ENCODE data around the gene GPC6. TPM values are rescaled to one million over a fixed set of nuclear protein-coding genes. Genes with fewer than 3 reads are reported as not detected.

The GPC6 gene
- total and polyA plus RNA-seq, 2 experiments from 2014 or later: 14.4 to 20.8 TPM

DNA sequence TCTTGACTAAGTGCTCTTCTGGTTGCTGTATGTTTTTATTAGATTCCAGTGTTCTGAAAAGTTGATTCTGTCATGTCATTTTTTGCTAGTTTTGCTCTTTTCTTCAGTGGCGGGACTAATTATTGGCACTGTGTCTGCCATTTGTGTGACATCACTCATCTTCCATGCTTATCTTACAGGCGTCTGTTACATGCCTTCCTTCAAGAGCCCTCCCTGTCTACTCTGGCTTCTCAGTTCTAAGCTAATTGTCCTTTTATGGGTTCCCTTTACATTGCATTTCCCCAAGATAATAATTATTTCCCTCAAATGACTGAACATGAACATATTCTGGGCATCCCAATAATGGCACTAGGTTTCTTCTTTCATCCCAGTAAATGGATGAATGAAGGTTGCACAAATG is 793.8 kb downstream of the GPC6 start:
- no peak for DNase-seq
- no peak overlapping the region for H2AFZ ChIP-seq
- peaks cover 9% of the 10 kb centered on the region for H3K9me2 ChIP-seq (ENCODE audit: insufficient read depth)
- no peaks in the 10 kb centered on the region for H3K79me2 ChIP-seq (ENCODE audit: insufficient read depth)
- H3K4me1 ChIP-seq (ENCODE audit: insufficient read depth): peaks cover 12% of the 10 kb centered on the region
- in situ Hi-C loops (cut with MboI): no loop called here
- no peak overlapping the region for H3K4me2 ChIP-seq (ENCODE audit: unreplicated experiment)
- H3K4me3 ChIP-seq: no peak overlapping the region
- no peaks in the 10 kb centered on the region for H3F3A ChIP-seq (ENCODE audit: insufficient read depth)
- H4K20me1 ChIP-seq (ENCODE audit: insufficient read depth): no peaks in the 10 kb centered on the region
- no peak overlapping the region for H3K27ac ChIP-seq
- TF ChIP-seq EZH2phosphoT487 (IDR thresholded peaks at IDR 0.05; ENCODE audit: insufficient read depth, low read depth) (no peak), EZH2 (IDR thresholded peaks at IDR 0.05; ENCODE audit: insufficient read depth, poor library complexity, severe bottlenecking) (no peak)
- no peak overlapping the region for H3K9ac ChIP-seq
- 81 to 88% methylated on average over 2 of the region's 2 CpGs for WGBS, 2 experiments (ENCODE audit: low coverage in 1 of 2, low lambda C conversion rate in 2 of 2, missing lambda C conversion rate in 2 of 2)
- H3K36me3 ChIP-seq (ENCODE audit: low read depth): no peaks in the 10 kb centered on the region
- H3K9me3 ChIP-seq (ENCODE audit: low read depth): no peaks in the 10 kb centered on the region
- no peaks in the 10 kb centered on the region for H3K27me3 ChIP-seq (replicated peaks; ENCODE audit: insufficient read depth)

DNA sequence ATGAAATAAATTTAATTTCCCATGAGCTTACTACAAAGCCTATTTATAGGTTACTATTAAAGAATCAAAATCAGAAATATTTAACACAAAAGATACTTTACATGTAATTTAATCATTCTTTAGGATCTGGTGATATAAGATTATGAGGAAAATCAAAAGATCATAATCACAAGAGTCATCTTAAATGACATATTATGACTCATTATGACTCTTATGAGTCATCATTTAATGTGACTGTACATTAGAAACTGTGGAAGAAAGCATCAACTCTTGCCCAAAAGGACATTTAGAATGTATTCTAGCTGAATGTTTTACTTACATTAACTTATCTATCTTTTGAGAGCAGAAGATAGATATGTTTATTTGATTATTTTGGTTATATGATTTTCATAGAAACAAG is 794.2 kb downstream of the GPC6 start:
- Histone ChIP-seq H3F3A (ENCODE audit: insufficient read depth) (no peaks in the 10 kb centered on the region), H3K9me2 (ENCODE audit: insufficient read depth) (peaks cover 9% of the 10 kb centered on the region), H3K79me2 (ENCODE audit: insufficient read depth) (no peaks in the 10 kb centered on the region), H3K9me3 (ENCODE audit: low read depth) (no peaks in the 10 kb centered on the region), H3K27ac (no peak overlapping the region), H3K4me1 (ENCODE audit: insufficient read depth) (peaks cover 12% of the 10 kb centered on the region), H3K9ac (no peak overlapping the region), H3K36me3 (ENCODE audit: low read depth) (no peaks in the 10 kb centered on the region), H3K27me3 (replicated peaks; ENCODE audit: insufficient read depth) (no peaks in the 10 kb centered on the region), H3K4me3 (no peak overlapping the region), H3K4me2 (ENCODE audit: unreplicated experiment) (no peak overlapping the region), H2AFZ (no peak overlapping the region), H4K20me1 (ENCODE audit: insufficient read depth) (no peaks in the 10 kb centered on the region)
- in situ Hi-C loops (cut with MboI): no loop called here
- TF ChIP-seq EZH2phosphoT487 (IDR thresholded peaks at IDR 0.05; ENCODE audit: insufficient read depth, low read depth) (no peak), EZH2 (IDR thresholded peaks at IDR 0.05; ENCODE audit: insufficient read depth, poor library complexity, severe bottlenecking) (no peak)
- peak; percentile 65 for DNase-seq

DNA sequence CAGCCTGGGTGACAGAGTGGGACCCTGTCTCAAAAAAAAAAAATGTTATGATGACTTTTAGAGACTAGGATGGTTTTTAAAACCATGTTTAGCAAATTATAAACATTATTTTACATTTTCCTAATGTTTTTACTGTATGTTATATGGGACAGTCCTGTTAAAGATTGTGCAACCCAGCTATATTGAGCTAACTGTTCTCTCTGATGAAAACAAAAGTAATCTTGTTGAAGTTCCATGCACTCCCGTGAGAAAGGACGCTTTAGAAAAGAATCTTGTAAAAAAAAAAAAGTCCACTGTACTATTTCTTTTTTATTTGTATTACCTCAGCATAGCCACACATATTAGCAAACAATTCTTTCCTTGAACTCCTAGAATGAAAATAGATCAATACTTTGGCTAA is 801.6 kb downstream of the GPC6 start:
- Histone ChIP-seq H2AFZ (no peak overlapping the region), H3K4me2 (ENCODE audit: unreplicated experiment) (no peak overlapping the region), H4K20me1 (ENCODE audit: insufficient read depth) (no peaks in the 10 kb centered on the region), H3K9me2 (ENCODE audit: insufficient read depth) (no peaks in the 10 kb centered on the region; the same call in 1 of the 2 replicates), H3K4me3 (no peak overlapping the region), H3K9ac (no peak overlapping the region), H3K79me2 (ENCODE audit: insufficient read depth) (no peaks in the 10 kb centered on the region), H3K27me3 (replicated peaks; ENCODE audit: insufficient read depth) (no peaks in the 10 kb centered on the region), H3K9me3 (ENCODE audit: low read depth) (no peaks in the 10 kb centered on the region), H3K4me1 (ENCODE audit: insufficient read depth) (no peaks in the 10 kb centered on the region), H3K27ac (no peak overlapping the region), H3F3A (ENCODE audit: insufficient read depth) (no peaks in the 10 kb centered on the region), H3K36me3 (ENCODE audit: low read depth) (no peaks in the 10 kb centered on the region)
- in situ Hi-C loops (cut with MboI): no loop called here
- DNase-seq: no peak
- TF ChIP-seq EZH2phosphoT487 (IDR thresholded peaks at IDR 0.05; ENCODE audit: insufficient read depth, low read depth) (no peak), EZH2 (IDR thresholded peaks at IDR 0.05; ENCODE audit: insufficient read depth, poor library complexity, severe bottlenecking) (no peak)
- WGBS, 2 experiments (ENCODE audit: low coverage in 1 of 2, low lambda C conversion rate in 2 of 2, missing lambda C conversion rate in 2 of 2): 83 to 92% methylated on average over 2 of the region's 2 CpGs

DNA sequence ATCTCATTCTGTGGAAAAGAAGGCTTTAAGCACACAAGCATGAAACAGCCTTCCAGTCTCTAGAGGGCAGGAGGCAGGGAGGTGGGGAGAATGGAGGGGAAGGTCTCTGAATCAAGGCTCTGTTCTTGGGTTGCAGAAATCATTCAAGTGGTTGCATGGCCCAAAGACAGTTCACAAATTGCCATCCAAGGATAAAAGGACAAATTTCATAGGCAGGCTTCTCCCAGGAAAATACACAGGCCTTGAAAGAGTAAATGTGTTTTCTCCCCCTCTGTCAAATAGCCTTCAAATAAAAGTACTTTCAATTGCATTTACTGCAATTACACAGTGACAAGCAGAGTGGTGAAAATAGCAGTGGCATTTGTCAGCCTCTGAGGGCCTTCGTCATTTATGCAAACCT is 802.0 kb downstream of the GPC6 start:
- Histone ChIP-seq H3K9me3 (ENCODE audit: low read depth) (no peaks in the 10 kb centered on the region), H3K27ac (no peak overlapping the region), H3K27me3 (replicated peaks; ENCODE audit: insufficient read depth) (no peaks in the 10 kb centered on the region), H3F3A (ENCODE audit: insufficient read depth) (no peaks in the 10 kb centered on the region), H2AFZ (no peak overlapping the region), H3K4me2 (ENCODE audit: unreplicated experiment) (no peak overlapping the region), H3K9ac (no peak overlapping the region), H3K9me2 (ENCODE audit: insufficient read depth) (no peaks in the 10 kb centered on the region; the same call in 1 of the 2 replicates), H3K36me3 (ENCODE audit: low read depth) (no peaks in the 10 kb centered on the region), H4K20me1 (ENCODE audit: insufficient read depth) (no peaks in the 10 kb centered on the region), H3K4me3 (no peak overlapping the region), H3K4me1 (ENCODE audit: insufficient read depth) (no peaks in the 10 kb centered on the region), H3K79me2 (ENCODE audit: insufficient read depth) (no peaks in the 10 kb centered on the region)
- no peak for TF ChIP-seq EZH2 (IDR thresholded peaks at IDR 0.05; ENCODE audit: insufficient read depth, poor library complexity, severe bottlenecking)
- TF ChIP-seq EZH2phosphoT487 (IDR thresholded peaks at IDR 0.05; ENCODE audit: insufficient read depth, low read depth): no peak
- in situ Hi-C loops (cut with MboI): no loop called here
- 92 to 96% methylated on average over 1 of the region's 1 CpG for WGBS, 2 experiments (ENCODE audit: low coverage in 1 of 2, low lambda C conversion rate in 2 of 2, missing lambda C conversion rate in 2 of 2)
- DNase-seq: no peak

All from GM23248 (cell line).